ENCODE measurements around the gene SPATA4. TPM values are rescaled to one million over a fixed set of nuclear protein-coding genes. Genes with fewer than 3 reads are reported as not detected.
"Not testable (repeated sequence)": the region's sequence is repeated elsewhere in the genome, so short reads cannot be mapped to it uniquely, and the experiment has no call there.

Gene SPATA4
- total and polyA plus RNA-seq, 10 of the 15 experiments (the other 5 are each of a cell fraction or from before 2014, with no cell fraction given) = not detected

DNA sequence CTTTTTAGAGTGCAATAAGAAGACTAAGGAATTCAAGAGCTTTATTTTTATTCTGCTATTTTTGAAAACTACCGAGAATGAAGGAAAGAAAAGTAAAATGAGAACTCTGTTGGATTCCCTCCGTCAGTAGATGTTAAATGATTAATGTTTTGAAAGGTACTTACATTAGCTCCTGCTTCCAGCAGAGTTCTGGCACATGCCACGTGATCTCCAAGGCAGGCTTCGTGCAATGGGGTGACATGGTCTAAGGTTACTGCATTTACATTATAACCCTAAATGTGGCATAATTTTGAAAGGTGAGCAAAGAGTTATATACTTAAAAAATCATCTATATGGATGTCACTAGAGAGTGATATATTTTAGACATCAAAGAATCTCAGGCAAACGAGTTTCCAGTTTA is 26.8 kb upstream of the SPATA4 start:
- no TSS peak for BruUV-seq (replicated peaks)
- DNase-seq (ENCODE audit: low read depth, low spot score) (no peak), ATAC-seq (no peak), FAIRE-seq (no peak)
- in situ Hi-C loops (cut with MboI) = no loop called here
- intact Hi-C loops (cut with micrococcal nuclease; ENCODE audit: unreplicated experiment) = no loop called here
- H3K27me3 ChIP-seq (replicated peaks in 1 of 2; ENCODE audit: control insufficient read depth in 2 of 2, insufficient read depth in 2 of 2, low read length in 1 of 2) = no peaks in the 10 kb centered on the region
- no peak overlapping the region for H3K4me2 ChIP-seq (ENCODE audit: control insufficient read depth, insufficient read depth)
- H4K20me1 ChIP-seq (ENCODE audit: control insufficient read depth, insufficient read depth) = no peaks in the 10 kb centered on the region
- H3K27ac ChIP-seq (ENCODE audit: control insufficient read depth, insufficient read depth) = no peak overlapping the region
- no peaks in the 10 kb centered on the region for H3K36me3 ChIP-seq (ENCODE audit: control insufficient read depth in 2 of 2, insufficient read depth in 2 of 2, low read length in 1 of 2)
- WGBS (ENCODE audit: insufficient coverage, insufficient replicate concordance, low lambda C conversion rate, missing lambda C conversion rate) = 17% methylated on average over 5 of the region's 5 CpGs
- no peaks in the 10 kb centered on the region for H3K9me3 ChIP-seq (replicated peaks; ENCODE audit: control insufficient read depth, insufficient read depth, low read length)
- CTCF ChIA-PET = no interaction called here
- SMC1A ChIA-PET (ENCODE audit: uncharacterized antibody, unreplicated experiment) = no interaction called here
- no peak overlapping the region for H3K9ac ChIP-seq (ENCODE audit: control insufficient read depth, insufficient read depth, low read length)
- no peak overlapping the region for H3K4me3 ChIP-seq
- TF ChIP-seq IKZF2 (IDR thresholded peaks at IDR 0.05) (no peak), NR2F1 (conservative IDR thresholded peaks at IDR 0.05) (no peak)
- H2AFZ ChIP-seq (ENCODE audit: control insufficient read depth, low read depth, low read length) = no peak overlapping the region
- RAD21 ChIA-PET (ENCODE audit: unreplicated experiment) = no interaction called here
- POLR2A ChIA-PET = no interaction called here
- no peaks in the 10 kb centered on the region for H3K79me2 ChIP-seq (ENCODE audit: control insufficient read depth, insufficient read depth, low read length)
- no peaks in the 10 kb centered on the region for H3K4me1 ChIP-seq (ENCODE audit: control insufficient read depth, insufficient read depth, low read length)

DNA sequence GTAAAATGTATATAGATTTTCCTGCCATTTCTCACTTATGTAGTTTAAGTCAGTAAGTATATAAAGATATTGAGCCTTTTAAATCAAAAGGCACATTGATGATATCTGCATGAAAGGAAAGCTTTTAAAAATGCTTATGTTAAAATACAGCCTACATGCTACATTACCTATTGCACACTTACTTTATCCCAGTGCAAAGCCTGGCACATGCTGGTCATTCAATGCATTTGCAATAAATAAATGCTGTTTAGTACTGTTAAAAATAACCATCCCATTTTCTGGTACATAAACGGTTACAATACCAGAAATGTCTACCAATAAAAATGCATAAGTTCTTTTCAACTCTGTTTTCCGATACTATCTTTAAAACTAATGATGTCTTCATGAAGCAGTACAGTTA is 22.1 kb upstream of the SPATA4 start:
- intact Hi-C loops (cut with micrococcal nuclease; ENCODE audit: unreplicated experiment) = no loop called here
- Histone ChIP-seq H3K79me2 (ENCODE audit: control insufficient read depth, insufficient read depth, low read length) (no peaks in the 10 kb centered on the region), H3K9ac (ENCODE audit: control insufficient read depth, insufficient read depth, low read length) (no peak overlapping the region), H3K4me3 (no peak overlapping the region), H2AFZ (ENCODE audit: control insufficient read depth, low read depth, low read length) (no peak overlapping the region), H3K36me3 (ENCODE audit: control insufficient read depth in 2 of 2, insufficient read depth in 2 of 2, low read length in 1 of 2) (no peaks in the 10 kb centered on the region), H4K20me1 (ENCODE audit: control insufficient read depth, insufficient read depth) (no peaks in the 10 kb centered on the region), H3K4me1 (ENCODE audit: control insufficient read depth, insufficient read depth, low read length) (no peaks in the 10 kb centered on the region), H3K27ac (ENCODE audit: control insufficient read depth, insufficient read depth) (no peak overlapping the region), H3K27me3 (replicated peaks in 1 of 2; ENCODE audit: control insufficient read depth in 2 of 2, insufficient read depth in 2 of 2, low read length in 1 of 2) (no peaks in the 10 kb centered on the region; a peak in 1 of 4 replicates), H3K4me2 (ENCODE audit: control insufficient read depth, insufficient read depth) (no peak overlapping the region), H3K9me3 (replicated peaks; ENCODE audit: control insufficient read depth, insufficient read depth, low read length) (no peaks in the 10 kb centered on the region)
- FAIRE-seq (no peak), ATAC-seq (peak; percentile 32; the same call in 1 of the 3 replicates), DNase-seq (ENCODE audit: low read depth, low spot score) (no peak)
- no TSS peak for BruUV-seq (replicated peaks)
- RAD21 ChIA-PET (ENCODE audit: unreplicated experiment) = interaction anchor here (0.9 to 1.6 kb wide), 2 partner anchors 103 to 264 kb away, joined by 3 to 5 read pairs; no protein-coding TSS in a partner anchor
- WGBS (ENCODE audit: insufficient coverage, insufficient replicate concordance, low lambda C conversion rate, missing lambda C conversion rate) = 63% methylated on average over 2 of the region's 2 CpGs
- POLR2A ChIA-PET = no interaction called here
- in situ Hi-C loops (cut with MboI) = no loop called here
- SMC1A ChIA-PET (ENCODE audit: uncharacterized antibody, unreplicated experiment) = interaction anchor here (1.0 to 1.8 kb wide), 3 partner anchors 21 to 263 kb away, joined by 3 to 5 read pairs (median 3); partner anchors contain the start of gene SPATA4
- CTCF ChIA-PET = interaction anchor here (1.0 to 1.5 kb wide), 5 partner anchors 12 to 273 kb away, joined by 3 read pairs; no protein-coding TSS in a partner anchor
- TF ChIP-seq LARP7 (IDR thresholded peaks at IDR 0.05) (no peak), SP1 (IDR thresholded peaks at IDR 0.05; ENCODE audit: low read depth, low read length) (no peak), CTCF (IDR thresholded peaks at IDR 0.05 in 2 of 3, conservative IDR thresholded peaks at IDR 0.05 in 1 of 3; ENCODE audit: control insufficient read depth in 2 of 3, extremely low read depth in 1 of 3, insufficient read depth in 1 of 3, low read depth in 3 of 3, low read length in 3 of 3) (peak in 1 of 3 experiments; percentile 38; a peak in 2 of 6 replicates), RAD21 (IDR thresholded peaks at IDR 0.05; ENCODE audit: insufficient read depth, low read depth, low read length) (peak; percentile 44; the same call in 1 of the 2 replicates), HDAC2 (IDR thresholded peaks at IDR 0.05) (no peak), POLR2AphosphoS2 (IDR thresholded peaks at IDR 0.05; ENCODE audit: low read depth, low read length) (no peak), RBBP5 (conservative IDR thresholded peaks at IDR 0.05) (no peak), HDGF (IDR thresholded peaks at IDR 0.05) (no peak)

GRCh38 chr4:176212351-176212750 is 17.0 kb upstream of the SPATA4 start:
- FAIRE-seq; H3K9ac ChIP-seq (ENCODE audit: control insufficient read depth, insufficient read depth, low read length); CTCF ChIA-PET; H3K4me3 ChIP-seq; H3K4me1 ChIP-seq (ENCODE audit: control insufficient read depth, insufficient read depth, low read length); H3K27me3 ChIP-seq (replicated peaks in 1 of 2; ENCODE audit: control insufficient read depth in 2 of 2, insufficient read depth in 2 of 2, low read length in 1 of 2); H3K4me2 ChIP-seq (ENCODE audit: control insufficient read depth, insufficient read depth); ATAC-seq; RAD21 ChIA-PET (ENCODE audit: unreplicated experiment); H3K27ac ChIP-seq (ENCODE audit: control insufficient read depth, insufficient read depth); in situ Hi-C loops (cut with MboI); BruUV-seq (replicated peaks); H2AFZ ChIP-seq (ENCODE audit: control insufficient read depth, low read depth, low read length); H3K9me3 ChIP-seq (replicated peaks; ENCODE audit: control insufficient read depth, insufficient read depth, low read length); H3K36me3 ChIP-seq (ENCODE audit: control insufficient read depth in 2 of 2, insufficient read depth in 2 of 2, low read length in 1 of 2); intact Hi-C loops (cut with micrococcal nuclease; ENCODE audit: unreplicated experiment); H3K79me2 ChIP-seq (ENCODE audit: control insufficient read depth, insufficient read depth, low read length); DNase-seq (ENCODE audit: low read depth, low spot score); H4K20me1 ChIP-seq (ENCODE audit: control insufficient read depth, insufficient read depth): not testable (repeated sequence)
- WGBS (ENCODE audit: insufficient coverage, insufficient replicate concordance, low lambda C conversion rate, missing lambda C conversion rate) = 49% methylated on average over 3 of the region's 3 CpGs
- ChIA-PET POLR2A (interaction anchor here (0.7 kb wide), 1 partner anchor 14 kb away, joined by 3 read pairs; no protein-coding TSS in a partner anchor), SMC1A (ENCODE audit: uncharacterized antibody, unreplicated experiment) (interaction anchor here (1.8 kb wide), 1 partner anchor 8 kb away, joined by 3 read pairs; no protein-coding TSS in a partner anchor)
